ENCODE data around the gene MYL6. TPM values are rescaled to one million over a fixed set of nuclear protein-coding genes. Genes with fewer than 3 reads are reported as not detected.
A peak's percentile ranks its signal among the peaks of the same experiment; 100 is the strongest.
"Not testable (repeated sequence)": the region's sequence is repeated elsewhere in the genome, so short reads cannot be mapped to it uniquely, and the experiment has no call there.

Gene MYL6
- total RNA-seq, 3 donors from 2014 or later = 1,884 to 3,185 (median 1,894) TPM

DNA sequence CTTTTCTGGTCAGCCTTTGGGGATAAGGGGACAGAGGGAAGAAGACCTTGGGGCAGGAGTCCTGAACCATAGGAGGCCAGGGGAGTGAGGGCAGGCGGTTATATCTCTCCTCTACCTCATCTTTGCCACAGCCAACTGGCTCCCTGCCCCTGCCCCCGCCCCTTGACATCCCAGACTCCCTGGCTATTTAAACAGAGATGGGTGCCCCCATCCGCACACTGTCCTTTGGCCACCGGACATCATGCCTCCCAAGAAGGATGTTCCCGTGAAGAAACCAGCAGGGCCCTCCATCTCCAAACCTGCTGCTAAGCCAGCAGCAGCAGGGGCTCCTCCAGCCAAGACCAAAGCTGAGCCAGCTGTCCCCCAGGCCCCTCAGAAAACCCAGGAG, 4.5 kb upstream of the MYL6 start:
- peak in 1 of 3 donors; percentile 35 for DNase-seq
- intact Hi-C loops (cut with DNase I, micrococcal nuclease) = no loop called here
- TF ChIP-seq, protein P1, sequence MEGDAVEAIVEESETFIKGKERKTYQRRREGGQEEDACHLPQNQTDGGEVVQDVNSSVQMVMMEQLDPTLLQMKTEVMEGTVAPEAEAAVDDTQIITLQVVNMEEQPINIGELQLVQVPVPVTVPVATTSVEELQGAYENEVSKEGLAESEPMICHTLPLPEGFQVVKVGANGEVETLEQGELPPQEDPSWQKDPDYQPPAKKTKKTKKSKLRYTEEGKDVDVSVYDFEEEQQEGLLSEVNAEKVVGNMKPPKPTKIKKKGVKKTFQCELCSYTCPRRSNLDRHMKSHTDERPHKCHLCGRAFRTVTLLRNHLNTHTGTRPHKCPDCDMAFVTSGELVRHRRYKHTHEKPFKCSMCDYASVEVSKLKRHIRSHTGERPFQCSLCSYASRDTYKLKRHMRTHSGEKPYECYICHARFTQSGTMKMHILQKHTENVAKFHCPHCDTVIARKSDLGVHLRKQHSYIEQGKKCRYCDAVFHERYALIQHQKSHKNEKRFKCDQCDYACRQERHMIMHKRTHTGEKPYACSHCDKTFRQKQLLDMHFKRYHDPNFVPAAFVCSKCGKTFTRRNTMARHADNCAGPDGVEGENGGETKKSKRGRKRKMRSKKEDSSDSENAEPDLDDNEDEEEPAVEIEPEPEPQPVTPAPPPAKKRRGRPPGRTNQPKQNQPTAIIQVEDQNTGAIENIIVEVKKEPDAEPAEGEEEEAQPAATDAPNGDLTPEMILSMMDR (IDR thresholded peaks at IDR 0.05) = no peak

GRCh38 chr12:56154246-56154771, 3.9 kb upstream of the MYL6 start:
- no peak overlapping the region for H3K4me3 ChIP-seq
- DNase-seq (no peak), ATAC-seq (no peak)
- no peaks in the 10 kb centered on the region for H3K36me3 ChIP-seq (ENCODE audit: low read depth)
- H3K4me1 ChIP-seq (ENCODE audit: low read depth) = peaks cover 17% of the 10 kb centered on the region
- H3K9me3 ChIP-seq = no peaks in the 10 kb centered on the region
- intact Hi-C loops (cut with DNase I, micrococcal nuclease) = no loop called here
- TF ChIP-seq, protein P1 (IDR thresholded peaks at IDR 0.05) = no peak

More for the DNA sequence above, 4.5 kb upstream of the MYL6 start:
- Histone ChIP-seq H3K4me1 (ENCODE audit: low read depth) (peaks cover 16% of the 10 kb centered on the region), H3K9me3 (no peaks in the 10 kb centered on the region), H3K36me3 (ENCODE audit: low read depth) (no peaks in the 10 kb centered on the region), H3K4me3 (no peak overlapping the region)
- ATAC-seq = no peak

GRCh38 chr12:56154818-56155217, 3.3 kb upstream of the MYL6 start:
- peaks cover 22% of the 10 kb centered on the region for H3K4me1 ChIP-seq (ENCODE audit: low read depth)
- H3K4me3 ChIP-seq = no peak overlapping the region
- DNase-seq (no peak), ATAC-seq (no peak)
- TF ChIP-seq, protein P1 (IDR thresholded peaks at IDR 0.05) = no peak
- intact Hi-C loops (cut with DNase I, micrococcal nuclease) = no loop called here
- H3K36me3 ChIP-seq (ENCODE audit: low read depth) = no peaks in the 10 kb centered on the region
- no peaks in the 10 kb centered on the region for H3K9me3 ChIP-seq

GRCh38 chr12:56155256-56155845, 2.8 kb upstream of the MYL6 start:
- intact Hi-C loops (cut with DNase I, micrococcal nuclease) = no loop called here
- no peaks in the 10 kb centered on the region for H3K36me3 ChIP-seq (ENCODE audit: low read depth)
- ATAC-seq (no peak), DNase-seq (no peak)
- H3K9me3 ChIP-seq = no peaks in the 10 kb centered on the region
- TF ChIP-seq, protein P1 (IDR thresholded peaks at IDR 0.05) = no peak
- H3K4me1 ChIP-seq (ENCODE audit: low read depth) = peaks cover 27% of the 10 kb centered on the region
- no peak overlapping the region for H3K4me3 ChIP-seq

DNA sequence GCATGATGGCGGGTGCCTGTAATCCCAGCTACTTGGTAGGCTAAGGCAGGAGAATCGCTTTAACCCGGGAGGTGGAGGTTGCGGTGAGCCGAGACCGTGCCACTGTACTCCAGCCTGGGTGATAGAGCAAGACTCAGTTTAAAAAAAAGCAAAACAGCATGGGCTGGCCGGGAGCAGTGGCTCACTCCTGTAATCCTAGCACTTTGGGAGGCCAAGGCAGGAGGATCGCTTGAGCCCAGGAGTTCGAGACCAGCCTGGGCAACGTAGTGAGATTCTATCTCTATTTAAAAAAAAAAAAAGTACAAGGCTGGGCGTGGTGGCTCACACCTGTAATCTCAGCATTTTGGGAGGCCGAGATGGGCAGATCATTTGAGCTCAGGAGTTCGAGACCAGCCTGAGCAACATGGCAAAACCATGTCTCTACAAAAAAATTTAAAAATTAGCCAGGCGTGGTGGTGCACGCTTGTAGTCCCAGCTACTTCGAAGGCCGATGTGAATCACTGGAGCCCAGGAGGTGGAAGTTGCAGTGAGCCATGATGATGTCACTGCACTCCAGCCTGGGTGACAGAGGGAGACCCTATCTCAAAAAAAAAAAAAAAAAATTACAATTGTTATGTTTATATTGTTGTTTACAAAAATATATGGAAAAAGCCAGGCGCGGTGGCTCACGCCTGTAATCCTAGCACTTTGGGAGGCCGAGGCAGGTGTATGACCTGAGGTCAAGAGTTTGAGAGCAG, 1.5 kb upstream of the MYL6 start:
- H3K9me3 ChIP-seq; DNase-seq; intact Hi-C loops (cut with DNase I, micrococcal nuclease); ATAC-seq; H3K4me3 ChIP-seq; H3K36me3 ChIP-seq (ENCODE audit: low read depth): not testable (repeated sequence)
- H3K4me1 ChIP-seq (ENCODE audit: low read depth) = peaks cover 34% of the 10 kb centered on the region

Measured in mucosa of descending colon (tissue), 3 donors.